GM10847 (cell line): ENCODE results near the gene SDF2L1.

ENCODE experiments used
- POLR2A ChIP-seq: IDR thresholded peaks from 2 replicates; pipeline ENCODE4 v1.6.1; 2011; ENCODE audit not compliant: insufficient read length; ENCODE audit errors: extremely low read depth

The SDF2L1 gene

GRCh38 chr22:21687685-21688259, 45.7 kb downstream of the SDF2L1 start:
- no peak for TF ChIP-seq POLR2A

DNA sequence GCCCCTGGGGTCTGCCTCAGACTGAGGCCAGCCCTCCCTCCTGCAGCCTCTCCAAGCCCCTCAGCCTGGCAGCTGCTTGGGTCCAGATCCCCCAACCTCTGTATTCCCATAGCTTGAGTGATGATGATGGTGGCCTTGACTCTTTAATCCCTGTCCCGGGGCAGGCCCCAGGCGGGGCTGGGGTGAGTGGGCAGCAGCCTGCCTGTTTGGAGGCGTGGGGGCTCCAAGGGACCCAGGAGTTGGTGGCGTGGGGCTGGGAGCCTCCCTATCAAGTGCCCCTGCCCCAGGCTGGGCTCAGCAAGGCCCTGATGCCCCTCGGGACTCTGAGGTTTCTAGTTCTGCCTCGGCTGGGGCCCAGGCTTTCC, 46.2 kb downstream of the SDF2L1 start:
- no peak for TF ChIP-seq POLR2A

GRCh38 chr22:21688706-21689381, 46.7 kb downstream of the SDF2L1 start:
- TF ChIP-seq POLR2A: no peak

DNA sequence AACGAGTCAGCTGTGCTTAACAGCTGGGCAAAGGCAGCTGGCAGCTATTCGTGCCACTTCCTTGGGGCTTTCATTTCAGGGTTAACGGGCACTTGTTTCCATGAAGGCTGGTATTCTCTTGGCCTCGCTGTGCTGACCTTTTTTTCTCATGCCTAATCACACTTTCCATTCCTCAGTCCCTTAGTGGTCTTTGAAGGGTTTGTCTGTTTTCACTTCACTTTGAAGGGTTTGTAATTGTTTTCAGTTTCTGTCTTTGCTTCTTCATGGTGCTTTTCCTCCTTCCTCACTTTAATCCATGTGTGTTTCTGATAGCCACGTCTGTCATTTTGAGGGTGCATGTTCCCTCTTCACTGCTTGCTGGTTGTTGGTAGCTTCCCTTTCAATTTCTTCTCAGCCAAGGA, 48.3 kb downstream of the SDF2L1 start:
- no peak for TF ChIP-seq POLR2A

DNA sequence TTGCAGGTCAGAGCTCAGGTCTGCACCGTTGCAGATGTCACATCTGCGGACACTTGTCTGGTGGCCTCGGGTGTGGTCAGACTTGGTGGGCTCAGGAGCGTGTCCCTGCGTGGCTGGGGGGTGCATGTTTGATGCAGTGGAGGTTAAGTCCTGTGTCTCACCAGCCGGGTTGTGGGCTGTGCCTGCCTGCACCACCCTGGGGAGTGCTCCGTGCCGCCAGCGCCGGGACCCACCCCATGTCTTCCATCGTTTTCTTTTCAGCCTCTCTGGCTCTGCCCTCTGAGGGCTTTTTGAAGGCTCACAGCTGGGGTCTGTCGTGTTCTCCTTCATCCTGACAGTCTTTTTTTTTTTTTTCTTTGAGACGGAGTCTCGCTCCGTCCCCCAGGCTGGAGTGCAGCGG, 49.7 kb downstream of the SDF2L1 start:
- no peak for TF ChIP-seq POLR2A

DNA sequence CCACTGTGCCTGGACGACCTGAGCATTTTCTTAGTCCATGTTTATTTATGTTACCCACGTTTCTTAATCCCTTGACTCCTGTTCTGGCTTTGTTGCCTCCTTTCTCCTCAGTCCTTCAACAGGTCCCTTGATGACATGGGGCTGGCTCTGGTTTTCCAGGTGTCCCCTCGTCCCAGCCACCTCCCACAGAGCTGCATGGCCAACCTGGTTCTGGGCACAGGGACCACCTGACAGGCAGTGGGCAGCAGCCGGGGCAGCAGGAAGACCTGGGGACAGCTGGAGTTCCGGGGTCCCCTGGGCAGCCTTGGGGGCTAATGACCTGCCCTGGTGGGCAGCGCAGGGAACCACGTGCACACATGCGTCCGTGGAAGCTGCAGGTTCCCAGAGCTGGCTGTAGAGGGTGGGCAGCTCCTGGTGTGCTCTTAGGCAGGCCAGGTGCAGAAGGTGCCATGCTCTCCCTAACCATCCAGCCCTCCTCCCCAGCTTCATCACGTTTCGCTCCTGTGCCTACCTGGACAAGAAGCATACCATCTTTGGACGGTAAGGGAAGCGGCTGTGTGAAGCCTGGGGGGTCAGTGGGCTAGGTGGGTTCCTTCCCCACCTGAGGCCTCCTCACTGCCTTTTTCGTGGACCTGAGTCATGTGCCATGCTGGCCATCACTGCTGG, 51.4 kb downstream of the SDF2L1 start:
- no peak for TF ChIP-seq POLR2A
